Pancreas (tissue), 10 donors: ENCODE data around the gene FAM185A. TPM values are rescaled to one million over a fixed set of nuclear protein-coding genes. Genes with fewer than 3 reads are reported as not detected.

ENCODE experiments used
- ATAC-seq, 4 donors: fragments of 200-7000 bp; cut with Tn5 transposase; one replicate each; pipeline versions ENCODE4 v1.8.0 to v1.9.1; 2020; ENCODE audit warnings: mild to moderate bottlenecking in 4 of 4, moderate library complexity in 4 of 4
- DNase-seq, 6 donors: peaks; one replicate each; pipeline ENCODE4 v3.0.0-alpha.2; 2020
- FAIRE-seq: peaks from 2 replicates; lab custom pipeline; 2012; peaks lifted over from hg19 to GRCh38; lab: Jason Lieb, UNC
- H3K27ac ChIP-seq, 4 donors: fragments of 200-600 bp; sonication (generic); 1 replicate in 3 of 4; 2 replicates in 1 of 4; pipeline versions ENCODE4 v1.5.0 to v1.8.0; 2020
- H3K27me3 ChIP-seq, 4 donors: fragments of 200-600 bp; one replicate each; pipeline ENCODE4 v1.8.0; 2021
- H3K36me3 ChIP-seq, 3 donors: fragments of 200-600 bp; sonication (generic) in 1 of 3; one replicate each; pipeline versions ENCODE4 v1.5.0 to v1.8.0; 2020 to 2021
- H3K4me1 ChIP-seq, 3 donors: fragments of 200-600 bp; one replicate each; pipeline ENCODE4 v1.8.0; 2021
- H3K4me3 ChIP-seq, 4 donors: fragments of 200-600 bp; sonication (generic) in 2 of 4; one replicate each; pipeline versions ENCODE4 v1.5.0 to v1.8.0; 2020 to 2021
- H3K9me3 ChIP-seq, 4 donors: fragments of 200-600 bp; one replicate each; pipeline ENCODE4 v1.8.0; 2021
- WGBS, 2 donors: extraction: QIAGEN DNeasy Blood & Tissue Kit; methylation state at CpG; one replicate each; pipeline ENCODE4 v1.1.7; 2013; 5-methylcytosine and 5-hydroxymethylcytosine counted together
- intact Hi-C, 3 donors: fragments of 100-400 bp; cut with DNase I; formaldehyde crosslinking; loops; one replicate each; pipeline versions ENCODE4 v1.11.1 to v1.14.2; 2022
- polyA plus RNA-seq, 2 donors: library from polyadenylated mRNA; stranded (reverse); fragments of 200-250 nt; gene quantifications; one replicate each; pipeline ENCODE4 v1.2.3, GENCODE V29; 2013
- total RNA-seq, 6 donors: library from RNA; stranded (reverse); fragmentation: NEBNext Ultra II Directional in 4 of 6; extraction: Animal tissue kit (Norgen Biotek cat#: 25700) in 4 of 6; gene quantifications; one replicate each; pipeline versions ENCODE4 v1.2.1 to v1.2.4, GENCODE V29; 2021 to 2023
- TF ChIP-seq, protein P1 (sequence below), 4 donors: fragments of 200-600 bp; sonication (generic) in 3 of 4; IDR thresholded peaks; one replicate each; pipeline versions ENCODE4 v1.5.0 to v1.8.0; 2021; ENCODE audit warnings: antibody characterized with exemption in 4 of 4
- donor health status: healthy with polysubstance abuse.
- donor health status: DM: no; HTN: no; CAD: no; lungs with moderate emphysema.
- donor health status: DM: no; HTN: no; CAD: no.
- donor health status: control.
- donor health status: control.
- donor health status: Bipolar disorder and iron deficiency.
- donor health status: DM: yes; HTN: yes; CAD: no.
- donor health status: DM: no; HTN: no; CAD: no.
- donor health status: DM: no; HTN: no; CAD: no.
- donor health status: DM: yes; HTN: yes; CAD: no.

FAM185A gene
- total and polyA plus RNA-seq, 8 donors: 3.2 to 7.4 (median 4.8) TPM

GRCh38 chr7:102811942-102812678 is 63.3 kb downstream of the FAM185A start:
- peak; percentile 94 to 96 (median 96) for ATAC-seq
- TF ChIP-seq, protein P1, sequence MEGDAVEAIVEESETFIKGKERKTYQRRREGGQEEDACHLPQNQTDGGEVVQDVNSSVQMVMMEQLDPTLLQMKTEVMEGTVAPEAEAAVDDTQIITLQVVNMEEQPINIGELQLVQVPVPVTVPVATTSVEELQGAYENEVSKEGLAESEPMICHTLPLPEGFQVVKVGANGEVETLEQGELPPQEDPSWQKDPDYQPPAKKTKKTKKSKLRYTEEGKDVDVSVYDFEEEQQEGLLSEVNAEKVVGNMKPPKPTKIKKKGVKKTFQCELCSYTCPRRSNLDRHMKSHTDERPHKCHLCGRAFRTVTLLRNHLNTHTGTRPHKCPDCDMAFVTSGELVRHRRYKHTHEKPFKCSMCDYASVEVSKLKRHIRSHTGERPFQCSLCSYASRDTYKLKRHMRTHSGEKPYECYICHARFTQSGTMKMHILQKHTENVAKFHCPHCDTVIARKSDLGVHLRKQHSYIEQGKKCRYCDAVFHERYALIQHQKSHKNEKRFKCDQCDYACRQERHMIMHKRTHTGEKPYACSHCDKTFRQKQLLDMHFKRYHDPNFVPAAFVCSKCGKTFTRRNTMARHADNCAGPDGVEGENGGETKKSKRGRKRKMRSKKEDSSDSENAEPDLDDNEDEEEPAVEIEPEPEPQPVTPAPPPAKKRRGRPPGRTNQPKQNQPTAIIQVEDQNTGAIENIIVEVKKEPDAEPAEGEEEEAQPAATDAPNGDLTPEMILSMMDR (IDR thresholded peaks at IDR 0.05): no peak

DNA sequence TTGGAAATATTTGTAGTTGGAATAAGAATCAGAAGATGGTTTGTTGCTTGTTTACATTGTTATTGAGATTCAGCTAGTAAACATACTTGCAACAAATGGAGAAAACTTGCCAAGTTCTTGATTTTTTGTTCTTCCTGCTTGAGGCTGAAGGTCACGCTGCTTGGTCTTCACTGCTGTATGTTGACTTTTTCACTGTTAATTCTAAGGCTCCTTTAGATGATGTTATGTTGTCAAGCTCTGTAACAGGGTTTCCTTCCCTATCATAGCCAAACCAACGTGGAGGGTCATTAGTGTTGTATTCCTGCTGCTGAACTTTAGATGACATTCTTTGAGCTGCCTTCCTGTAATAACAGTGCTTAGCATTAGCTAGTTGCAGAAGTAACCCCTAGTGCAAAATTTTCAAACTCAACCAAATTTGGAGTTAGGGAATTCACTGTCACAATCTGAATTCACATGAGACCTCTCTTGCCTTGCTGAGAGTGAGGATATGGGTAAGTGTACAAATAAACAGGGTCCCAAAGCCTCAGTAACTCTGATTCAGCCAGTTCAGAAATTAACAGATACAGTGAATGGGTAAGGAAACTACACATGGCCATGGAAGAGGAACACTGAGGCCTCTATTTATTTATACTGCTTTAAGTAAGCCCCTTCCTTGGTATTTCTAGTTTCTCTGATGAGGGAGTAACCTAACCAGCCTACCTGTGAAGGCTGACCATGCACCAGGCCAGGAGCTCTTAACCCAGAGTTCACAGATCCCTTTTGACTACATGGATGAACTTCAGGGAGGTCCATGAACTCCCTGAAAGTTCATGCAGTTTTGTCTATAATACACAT is 64.6 kb downstream of the FAM185A start:
- Histone ChIP-seq H3K9me3 (no peaks in the 10 kb centered on the region), H3K4me3 (no peak overlapping the region), H3K36me3 (peaks cover 0 to 6% (median 0%) of the 10 kb centered on the region in 3 donors), H3K27me3 (no peaks in the 10 kb centered on the region), H3K27ac (no peak overlapping the region), H3K4me1 (peaks cover 10 to 21% (median 15%) of the 10 kb centered on the region in 3 donors)
- ATAC-seq (no peak), FAIRE-seq (no peak), DNase-seq (no peak)
- TF ChIP-seq, protein P1 (IDR thresholded peaks at IDR 0.05): no peak
- 63 to 80% methylated on average over 2 of the region's 2 CpGs for WGBS, 2 donors
- intact Hi-C loops: no loop called here

More at GRCh38 chr7:102811942-102812678, 63.3 kb downstream of the FAM185A start:
- H3K4me1 ChIP-seq: peaks cover 5 to 14% (median 9%) of the 10 kb centered on the region in 3 donors
- DNase-seq: peak in 1 of 6 donors; percentile 15
- H3K27ac ChIP-seq: no peak overlapping the region
- H3K27me3 ChIP-seq: no peaks in the 10 kb centered on the region
- WGBS, 2 donors: 17 to 18% methylated on average over 8 of the region's 8 CpGs
- H3K4me3 ChIP-seq: no peak overlapping the region
- no peaks in the 10 kb centered on the region for H3K9me3 ChIP-seq
- H3K36me3 ChIP-seq: peaks cover 0 to 6% (median 0%) of the 10 kb centered on the region in 3 donors
- FAIRE-seq: no peak
- intact Hi-C loops: no loop called here

- Histone ChIP-seq H3K36me3 (peaks cover 0 to 1% (median 0%) of the 10 kb centered on the region in 3 donors), H3K27me3 (no peaks in the 10 kb centered on the region), H3K9me3 (no peaks in the 10 kb centered on the region), H3K4me3 (no peak overlapping the region), H3K27ac (no peak overlapping the region), H3K4me1 (peaks cover 12 to 23% (median 18%) of the 10 kb centered on the region in 3 donors)
- FAIRE-seq (no peak), ATAC-seq (no peak), DNase-seq (no peak)
- TF ChIP-seq, protein P1 (IDR thresholded peaks at IDR 0.05): no peak
- WGBS, 2 donors: 81 to 86% methylated on average over 4 of the region's 4 CpGs
- intact Hi-C loops: no loop called here
Measured at GRCh38 chr7:102814025-102814471, 65.2 kb downstream of the FAM185A start.

- 42 to 46% methylated on average over 4 of the region's 4 CpGs for WGBS, 2 donors
- no peak overlapping the region for H3K4me3 ChIP-seq
- TF ChIP-seq, protein P1 (IDR thresholded peaks at IDR 0.05): no peak
- FAIRE-seq: no peak
- H3K36me3 ChIP-seq: no peaks in the 10 kb centered on the region
- ATAC-seq: peak in 3 of 4 donors; percentile 25 to 76 (median 66)
- H3K9me3 ChIP-seq: no peaks in the 10 kb centered on the region
- peaks cover 6 to 10% (median 8%) of the 10 kb centered on the region in 3 donors for H3K4me1 ChIP-seq
- no peak overlapping the region for H3K27ac ChIP-seq
- no peaks in the 10 kb centered on the region for H3K27me3 ChIP-seq
- DNase-seq: no peak
- intact Hi-C loops: no loop called here
Measured at GRCh38 chr7:102817616-102818573, 69.1 kb downstream of the FAM185A start.
